ENCODE data around the gene SEMA3A. TPM values are rescaled to one million over a fixed set of nuclear protein-coding genes. Genes with fewer than 3 reads are reported as not detected.
"Not testable (repeated sequence)": the region's sequence is repeated elsewhere in the genome, so short reads cannot be mapped to it uniquely, and the experiment has no call there.

Gene SEMA3A
- polyA plus RNA-seq, 1 donor: 24.0 TPM

- no peak for DNase-seq
Observed at GRCh38 chr7:84108119-84108518, 86.5 kb downstream of the SEMA3A start.

GRCh38 chr7:84107259-84107658 is 87.3 kb downstream of the SEMA3A start:
- DNase-seq: no peak

GRCh38 chr7:84106291-84106690 is 88.3 kb downstream of the SEMA3A start:
- no peak for DNase-seq

GRCh38 chr7:84105586-84105985 is 89.0 kb downstream of the SEMA3A start:
- DNase-seq: peak; percentile 45

GRCh38 chr7:84104826-84105225 is 89.8 kb downstream of the SEMA3A start:
- DNase-seq: no peak

GRCh38 chr7:84102213-84102612 is 92.4 kb downstream of the SEMA3A start:
- no peak for DNase-seq

- DNase-seq: no peak
Observed at GRCh38 chr7:84100866-84101265, 93.7 kb downstream of the SEMA3A start.

GRCh38 chr7:84095971-84096370 is 98.6 kb downstream of the SEMA3A start:
- DNase-seq: no peak

- DNase-seq: no peak
Observed at GRCh38 chr7:84092207-84092606, 102.4 kb downstream of the SEMA3A start.

GRCh38 chr7:84091318-84091717 is 103.3 kb downstream of the SEMA3A start:
- no peak for DNase-seq

GRCh38 chr7:84088802-84089201 is 105.8 kb downstream of the SEMA3A start:
- DNase-seq: no peak

- DNase-seq: no peak
Observed at GRCh38 chr7:84085998-84086397, 108.6 kb downstream of the SEMA3A start.

GRCh38 chr7:84085147-84085546 is 109.4 kb downstream of the SEMA3A start:
- no peak for DNase-seq

- DNase-seq: no peak
Observed at GRCh38 chr7:84083846-84084245, 110.7 kb downstream of the SEMA3A start.

GRCh38 chr7:84081973-84082522 is 112.5 kb downstream of the SEMA3A start:
- DNase-seq: no peak

GRCh38 chr7:84077336-84077735 is 117.3 kb downstream of the SEMA3A start:
- no peak for DNase-seq

- DNase-seq: no peak
Observed at GRCh38 chr7:84076219-84076618, 118.4 kb downstream of the SEMA3A start.

- DNase-seq: no peak
Observed at GRCh38 chr7:84073186-84073875, 121.3 kb downstream of the SEMA3A start.

- DNase-seq: no peak
Observed at GRCh38 chr7:84070770-84071169, 123.8 kb downstream of the SEMA3A start.

- no peak for DNase-seq
Observed at GRCh38 chr7:84069999-84070500, 124.5 kb downstream of the SEMA3A start.

- DNase-seq: no peak
Observed at GRCh38 chr7:84069033-84069432, 125.6 kb downstream of the SEMA3A start.

GRCh38 chr7:84062489-84062901 is 132.1 kb downstream of the SEMA3A start:
- DNase-seq: not testable (repeated sequence)

- DNase-seq: no peak
Observed at GRCh38 chr7:84060760-84061261, 133.8 kb downstream of the SEMA3A start.

- no peak for DNase-seq
Observed at GRCh38 chr7:84060000-84060399, 134.6 kb downstream of the SEMA3A start.
